H1 (cell line): ENCODE measurements around the gene RNASE13. TPM values are rescaled to one million over a fixed set of nuclear protein-coding genes. Genes with fewer than 3 reads are reported as not detected.

Experiments
- CTCF ChIA-PET: fragments of 300-600 bp; sonication (Branson Sonifier 250); formaldehyde crosslinking; loops from one replicate; lab custom pipeline; 2021; ENCODE audit not compliant: partially characterized antibody; lab: Charles Lee
- POLR2A ChIA-PET: fragments of 300-600 bp; sonication (Branson Sonifier 250); formaldehyde crosslinking; loops from one replicate; lab custom pipeline; 2021; ENCODE audit warnings: inconsistent platforms; ENCODE audit not compliant: partially characterized antibody; lab: Charles Lee
- DNase-seq, 2 experiments: peaks; one replicate each; pipeline versions ENCODE4 v3.0.0 to v3.0.0-alpha.2; 2010 to 2022; ENCODE audit warnings: low spot score in 2 of 2, low read depth in 1 of 2, mixed read lengths in 1 of 2
- FAIRE-seq: peaks from 2 replicates; lab custom pipeline; 2011; peaks lifted over from hg19 to GRCh38; lab: Jason Lieb, UNC
- H2AFZ ChIP-seq: 2 replicates; pipeline ENCODE4 v1.8.1; 2012; ENCODE audit warnings: low read length, inconsistent platforms
- H2AK5ac ChIP-seq: 2 replicates; pipeline ENCODE4 v1.6.1; 2013; ENCODE audit warnings: low read depth, low read length
- H2BK120ac ChIP-seq: replicated peaks from 2 replicates; pipeline ENCODE3; 2013; ENCODE audit warnings: low read depth, low read length, inconsistent platforms
- H2BK12ac ChIP-seq: 2 replicates; pipeline ENCODE4 v1.6.1; 2013; ENCODE audit warnings: low read depth, low read length
- H2BK15ac ChIP-seq: 2 replicates; pipeline ENCODE4 v1.6.1; 2013; ENCODE audit warnings: low read length
- H2BK20ac ChIP-seq: 2 replicates; pipeline ENCODE4 v1.6.1; 2013; ENCODE audit warnings: low read length
- H2BK5ac ChIP-seq: 2 replicates; pipeline ENCODE4 v1.6.1; 2013; ENCODE audit warnings: low read depth, low read length
- H3K14ac ChIP-seq: 2 replicates; pipeline ENCODE4 v1.6.1; 2013; ENCODE audit warnings: inconsistent platforms; ENCODE audit not compliant: insufficient read length
- H3K18ac ChIP-seq: 2 replicates; pipeline ENCODE4 v1.6.1; 2013; ENCODE audit warnings: low read length; ENCODE audit errors: extremely low read depth
- H3K23ac ChIP-seq: 2 replicates; pipeline ENCODE4 v1.6.1; 2013; ENCODE audit warnings: inconsistent platforms; ENCODE audit not compliant: insufficient read length
- H3K23me2 ChIP-seq: 2 replicates; pipeline ENCODE4 v1.6.1; 2013; ENCODE audit warnings: low read depth, low read length
- H3K27ac ChIP-seq: 2 replicates; pipeline ENCODE4 v1.6.1; 2011; ENCODE audit warnings: low read depth, low read length, inconsistent platforms
- H3K27me3 ChIP-seq, 4 experiments: replicated peaks in 1 of 4; 1 replicate in 1 of 4; 2 replicates in 3 of 4; pipeline versions ENCODE4 v1.6.1 to v1.8.1; 2011 to 2013; ENCODE audit warnings: low read length in 3 of 4, mild to moderate bottlenecking in 3 of 4, inconsistent platforms in 2 of 4, mixed read lengths in 2 of 4, moderate library complexity in 1 of 4; ENCODE audit not compliant: control insufficient read depth in 3 of 4, insufficient read depth in 3 of 4; ENCODE audit errors: extremely low read depth in 1 of 4
- H3K36me3 ChIP-seq, 4 experiments: 2 replicates each; pipeline versions ENCODE4 v1.6.1 to v1.8.1; 2011 to 2013; ENCODE audit warnings: mild to moderate bottlenecking in 4 of 4, low read length in 3 of 4, moderate library complexity in 2 of 4, control low read depth in 1 of 4, inconsistent platforms in 1 of 4; ENCODE audit not compliant: insufficient read depth in 4 of 4, control insufficient read depth in 2 of 4
- H3K4ac ChIP-seq: replicated peaks from 2 replicates; pipeline ENCODE3; 2013; ENCODE audit warnings: low read length, low read depth, mixed read lengths, inconsistent platforms; ENCODE audit not compliant: insufficient read length
- H3K4me1 ChIP-seq, 4 experiments: replicated peaks in 1 of 4; 1 replicate in 1 of 4; 2 replicates in 3 of 4; pipeline versions ENCODE4 v1.6.1 to v1.8.1; 2011 to 2013; ENCODE audit warnings: low read length in 3 of 4, inconsistent platforms in 2 of 4, mixed read lengths in 1 of 4; ENCODE audit not compliant: insufficient read depth in 4 of 4, control insufficient read depth in 3 of 4
- H3K4me2 ChIP-seq, 2 experiments: 2 replicates each; pipeline versions ENCODE4 v1.6.1 to v1.8.1; 2011 to 2013; ENCODE audit warnings: low read depth in 2 of 2, low read length in 2 of 2, control low read depth in 1 of 2, inconsistent platforms in 1 of 2, mild to moderate bottlenecking in 1 of 2; ENCODE audit not compliant: insufficient read depth in 1 of 2
- H3K4me3 ChIP-seq, 4 experiments: fragments of 200-600, 300-600 bp in 1 of 4; sonication (generic), shearing (Covaris generic), sonication (Bioruptor Twin) in 1 of 4; 2 replicates each; pipeline versions ENCODE4 v1.5.1 to v1.8.1; 2011 to 2016; ENCODE audit warnings: low read length in 4 of 4, low read depth in 3 of 4, control low read depth in 2 of 4, inconsistent platforms in 2 of 4, mild to moderate bottlenecking in 2 of 4, mixed read lengths in 1 of 4, moderate library complexity in 1 of 4; ENCODE audit not compliant: insufficient read depth in 2 of 4; ENCODE audit errors: extremely low read depth in 1 of 4
- H3K56ac ChIP-seq: replicated peaks from 2 replicates; pipeline ENCODE3; 2013; ENCODE audit warnings: low read depth, mild to moderate bottlenecking, mixed read lengths, low read length, inconsistent platforms; ENCODE audit not compliant: insufficient read length
- H3K79me1 ChIP-seq: 2 replicates; pipeline ENCODE4 v1.6.1; 2013; ENCODE audit warnings: low read depth, low read length, control low read depth
- H3K79me2 ChIP-seq, 2 experiments: 2 replicates each; pipeline versions ENCODE4 v1.6.1 to v1.8.1; 2012 to 2013; ENCODE audit warnings: low read length in 2 of 2, mild to moderate bottlenecking in 2 of 2, inconsistent platforms in 1 of 2; ENCODE audit not compliant: insufficient read depth in 2 of 2, control insufficient read depth in 1 of 2
- H3K9ac ChIP-seq, 4 experiments: replicated peaks in 1 of 4; 1 replicate in 1 of 4; 2 replicates in 3 of 4; pipeline versions ENCODE4 v1.6.1 to v1.8.1; 2011 to 2013; ENCODE audit warnings: low read depth in 3 of 4, low read length in 3 of 4, control low read depth in 2 of 4, mild to moderate bottlenecking in 2 of 4, moderate library complexity in 2 of 4, inconsistent platforms in 1 of 4; ENCODE audit errors: extremely low read depth in 1 of 4
- H3K9me3 ChIP-seq, 2 experiments: 2 replicates each; pipeline versions ENCODE4 v1.6.1 to v1.8.1; 2012 to 2013; ENCODE audit warnings: mild to moderate bottlenecking in 2 of 2, moderate library complexity in 2 of 2, control low read depth in 1 of 2, inconsistent platforms in 1 of 2, low read depth in 1 of 2, low read length in 1 of 2, mixed read lengths in 1 of 2; ENCODE audit not compliant: insufficient read depth in 2 of 2
- H4K20me1 ChIP-seq, 2 experiments: replicated peaks in 1 of 2; 2 replicates each; pipeline versions ENCODE3 to v1.8.1; 2011 to 2013; ENCODE audit warnings: inconsistent platforms in 2 of 2, low read length in 2 of 2, mild to moderate bottlenecking in 1 of 2; ENCODE audit not compliant: insufficient read depth in 2 of 2, control insufficient read depth in 1 of 2
- H4K5ac ChIP-seq: 2 replicates; pipeline ENCODE4 v1.6.1; 2013; ENCODE audit warnings: low read length, low read depth, mixed read lengths, inconsistent platforms; ENCODE audit not compliant: insufficient read length
- H4K8ac ChIP-seq: 2 replicates; pipeline ENCODE4 v1.8.0; 2013; ENCODE audit warnings: mild to moderate bottlenecking, moderate library complexity, low read length, inconsistent platforms; ENCODE audit not compliant: insufficient read depth; ENCODE audit errors: extremely low read depth
- H4K91ac ChIP-seq: replicated peaks from 2 replicates; pipeline ENCODE3; 2013; ENCODE audit warnings: low read length, mixed read lengths, inconsistent platforms; ENCODE audit not compliant: insufficient read length
- ASH2L ChIP-seq: fragments of 200-600, 300-600 bp; sonication (generic); IDR thresholded peaks from one replicate; pipeline ENCODE4 v1.7.1; 2017; ENCODE audit warnings: low read length
- GABPA ChIP-seq: IDR thresholded peaks from 2 replicates; pipeline ENCODE4 v1.6.1; 2011; ENCODE audit warnings: mild to moderate bottlenecking, low read length, moderate library complexity, borderline replicate concordance; ENCODE audit not compliant: insufficient read depth
- RBBP5 ChIP-seq: IDR thresholded peaks from 2 replicates; pipeline ENCODE4 v1.7.1; 2012; ENCODE audit warnings: low read depth, mild to moderate bottlenecking, inconsistent platforms, low read length, moderate library complexity, borderline replicate concordance
- TBP ChIP-seq: IDR thresholded peaks from 2 replicates; pipeline ENCODE4 v1.6.1; 2011; ENCODE audit warnings: low read depth, low read length, improper control_type of control experiment
- WGBS, 2 experiments: shearing (Covaris generic) in 1 of 2; methylation state at CpG; one replicate each; pipeline versions ENCODE4 v1.1.6 to v1.1.7; 2013 to 2015; ENCODE audit warnings: low lambda C conversion rate in 2 of 2, mixed read lengths in 2 of 2, inconsistent platforms in 1 of 2, low coverage in 1 of 2, missing lambda C conversion rate in 1 of 2; ENCODE audit not compliant: insufficient replicate concordance in 2 of 2, insufficient coverage in 1 of 2, insufficient read length in 1 of 2; ENCODE audit errors: extremely low coverage in 1 of 2, missing lambda C conversion rate in 1 of 2; 5-methylcytosine and 5-hydroxymethylcytosine counted together
- polyA plus RNA-seq, 7 experiments: library from polyadenylated mRNA; depleted of rRNA in 3 of 7; stranded (reverse) in 5 of 7; unstranded in 2 of 7; fragments of >200 nt in 5 of 7; fragments of 200-250 nt in 2 of 7; gene quantifications; 1 replicate in 5 of 7; 2 replicates in 1 of 7; 4 replicates in 1 of 7; pipeline versions ENCODE4 v1.2.1 to v1.2.3, GENCODE V29; 2011 to 2013; ENCODE audit warnings: missing spikeins in 2 of 7, mixed read lengths in 2 of 7
- total RNA-seq: library from RNA; stranded (reverse); fragmentation: NEBNext Ultra II Directional; extraction: Animal tissue kit (Norgen Biotek cat#: 25700); gene quantifications from 2 replicates; pipeline ENCODE4 v1.2.1, GENCODE V29; 2021
- TF ChIP-seq, protein P1 (sequence below): IDR thresholded peaks from 2 replicates; pipeline ENCODE4 v1.6.1; 2011; ENCODE audit warnings: low read length, improper control_type of control experiment

RNASE13 gene
- total and polyA plus RNA-seq, 2 of the 8 experiments (the other 6 are each of a cell fraction or from before 2014, with no cell fraction given), result not detected

DNA sequence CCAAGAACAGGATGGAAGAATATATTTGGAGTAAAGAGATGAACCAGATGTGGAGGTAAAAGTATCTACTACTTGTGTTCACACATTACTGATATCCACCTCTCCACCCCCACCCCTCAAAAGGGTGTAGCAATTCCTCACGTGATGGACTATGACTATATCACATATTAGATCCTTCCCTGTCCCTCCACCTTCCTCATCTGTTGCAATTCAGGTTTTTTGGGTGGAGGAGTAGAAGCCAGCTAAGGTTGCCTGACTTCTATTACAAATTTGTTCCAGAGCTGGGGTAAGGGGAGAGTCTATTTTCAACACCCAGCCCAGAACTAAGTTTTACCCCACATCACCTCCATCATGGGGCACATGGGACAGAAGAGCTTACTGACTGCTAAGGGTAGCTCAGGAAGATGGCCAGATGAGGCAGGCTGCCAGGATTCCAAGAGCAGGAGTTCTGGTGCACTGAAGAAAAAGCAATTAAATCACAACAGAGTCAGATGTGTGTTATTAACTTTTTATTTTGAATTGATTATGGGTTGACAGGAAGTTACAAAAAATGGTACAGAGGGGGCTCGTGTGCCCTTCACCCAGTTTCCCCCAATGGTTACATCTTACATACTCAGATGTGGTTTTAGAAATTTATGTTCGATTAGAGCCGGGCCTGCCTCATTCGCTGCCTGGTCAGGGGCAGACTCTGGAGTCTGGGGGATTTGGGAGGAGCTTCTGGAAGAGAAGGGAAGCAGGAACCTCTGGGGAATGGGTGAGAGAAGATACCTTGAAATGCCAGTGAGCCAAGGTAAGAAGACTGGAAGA is 2.1 kb downstream of the RNASE13 start:
- H3K4ac ChIP-seq, result no peak overlapping the region
- H4K91ac ChIP-seq, result no peak overlapping the region
- H4K5ac ChIP-seq, result no peak overlapping the region
- no peaks in the 10 kb centered on the region for H4K20me1 ChIP-seq
- H2BK12ac ChIP-seq, result no peak overlapping the region
- FAIRE-seq (no peak), DNase-seq (no peak)
- no peaks in the 10 kb centered on the region for H3K36me3 ChIP-seq
- no peak overlapping the region for H3K9ac ChIP-seq
- no peak overlapping the region for H2AK5ac ChIP-seq
- no peak overlapping the region for H3K23ac ChIP-seq
- H3K4me3 ChIP-seq, result no peak overlapping the region
- no peaks in the 10 kb centered on the region for H3K27me3 ChIP-seq
- H3K56ac ChIP-seq, result no peak overlapping the region
- H3K9me3 ChIP-seq, result no peaks in the 10 kb centered on the region
- TF ChIP-seq RBBP5 (no peak), GABPA (no peak), TBP (no peak), ASH2L (no peak)
- TF ChIP-seq, protein P1, sequence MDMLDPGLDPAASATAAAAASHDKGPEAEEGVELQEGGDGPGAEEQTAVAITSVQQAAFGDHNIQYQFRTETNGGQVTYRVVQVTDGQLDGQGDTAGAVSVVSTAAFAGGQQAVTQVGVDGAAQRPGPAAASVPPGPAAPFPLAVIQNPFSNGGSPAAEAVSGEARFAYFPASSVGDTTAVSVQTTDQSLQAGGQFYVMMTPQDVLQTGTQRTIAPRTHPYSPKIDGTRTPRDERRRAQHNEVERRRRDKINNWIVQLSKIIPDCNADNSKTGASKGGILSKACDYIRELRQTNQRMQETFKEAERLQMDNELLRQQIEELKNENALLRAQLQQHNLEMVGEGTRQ, result no peak
- no peak overlapping the region for H3K4me2 ChIP-seq
- no peak overlapping the region for H3K27ac ChIP-seq
- H2BK120ac ChIP-seq, result no peak overlapping the region
- no peak overlapping the region for H3K18ac ChIP-seq
- ChIA-PET POLR2A (interaction anchor here (0.6 to 2.2 kb wide), 3 partner anchors 8 to 34 kb away, joined by 3 to 9 read pairs (median 3); partner anchors contain the start of gene NDRG2), CTCF (interaction anchor here (0.8 to 8.8 kb wide), 11 partner anchors 8 to 72 kb away, joined by 3 to 152 read pairs (median 5); partner anchors contain the start of gene NDRG2)
- no peak overlapping the region for H4K8ac ChIP-seq
- no peaks in the 10 kb centered on the region for H3K79me1 ChIP-seq
- no peak overlapping the region for H2AFZ ChIP-seq
- no peak overlapping the region for H2BK20ac ChIP-seq
- 77% methylated on average over 5 of the region's 5 CpGs; no CpG with 5 or more reads in 1 of the 2 experiments for WGBS, 2 experiments
- no peak overlapping the region for H3K14ac ChIP-seq
- no peaks in the 10 kb centered on the region for H3K4me1 ChIP-seq
- H2BK5ac ChIP-seq, result no peak overlapping the region
- H3K23me2 ChIP-seq, result no peaks in the 10 kb centered on the region; the same call in 1 of the 2 replicates
- H3K79me2 ChIP-seq, result no peaks in the 10 kb centered on the region
- no peak overlapping the region for H2BK15ac ChIP-seq
